ENCODE data around the gene TPRKB. TPM values are rescaled to one million over a fixed set of nuclear protein-coding genes. Genes with fewer than 3 reads are reported as not detected.
"Not testable (repeated sequence)": the region's sequence is repeated elsewhere in the genome, so short reads cannot be mapped to it uniquely, and the experiment has no call there.

TPRKB gene
- total RNA-seq, 6 donors from 2014 or later = 4.7 to 19.0 (median 13.4) TPM

GRCh38 chr2:73701968-73702665 lies 35.0 kb downstream of the TPRKB start:
- H3K27ac ChIP-seq = peak overlapping the region in 1 of 4 donors; percentile 30
- no peak for DNase-seq
- H3K4me1 ChIP-seq = peaks cover 5 to 24% (median 14%) of the 10 kb centered on the region in 4 donors
- no peaks in the 10 kb centered on the region for H3K27me3 ChIP-seq
- no peak for ATAC-seq (ENCODE audit: low FRiP score in 2 of 2)
- no peak overlapping the region for H3K4me3 ChIP-seq
- H3K9me3 ChIP-seq = no peaks in the 10 kb centered on the region
- H3K36me3 ChIP-seq = no peaks in the 10 kb centered on the region
- TF ChIP-seq EP300 (IDR thresholded peaks at IDR 0.05) = no peak
- TF ChIP-seq POLR2AphosphoS5 (IDR thresholded peaks at IDR 0.05) = no peak
- TF ChIP-seq CTCF (IDR thresholded peaks at IDR 0.05) = no peak
- TF ChIP-seq POLR2A (IDR thresholded peaks at IDR 0.05) = no peak
- 64 to 69% methylated on average over 2 to 8 of the region's 8 CpGs for WGBS, 2 donors

- not testable (repeated sequence) for H3K36me3 ChIP-seq; DNase-seq; H3K9me3 ChIP-seq; H3K27me3 ChIP-seq; ATAC-seq (ENCODE audit: low FRiP score in 2 of 2); H3K27ac ChIP-seq; H3K4me3 ChIP-seq
- 46 to 93% methylated on average over 1 to 3 of the region's 3 CpGs for WGBS, 2 donors
- peaks cover 5 to 24% (median 14%) of the 10 kb centered on the region in 4 donors for H3K4me1 ChIP-seq
Measured at GRCh38 chr2:73701448-73701765, 35.7 kb downstream of the TPRKB start.

GRCh38 chr2:73700661-73701447 lies 36.3 kb downstream of the TPRKB start:
- WGBS, 2 donors = 51 to 56% methylated on average over 11 to 23 of the region's 23 CpGs
- no peaks in the 10 kb centered on the region for H3K27me3 ChIP-seq
- DNase-seq (peak in 1 of 2 donors; percentile 41), ATAC-seq (ENCODE audit: low FRiP score in 2 of 2) (peak in 1 of 2 donors; percentile 6)
- H3K36me3 ChIP-seq = no peaks in the 10 kb centered on the region
- H3K9me3 ChIP-seq = no peaks in the 10 kb centered on the region
- TF ChIP-seq POLR2A (IDR thresholded peaks at IDR 0.05) (no peak), CTCF (IDR thresholded peaks at IDR 0.05) (no peak), POLR2AphosphoS5 (IDR thresholded peaks at IDR 0.05) (no peak), EP300 (IDR thresholded peaks at IDR 0.05) (no peak)
- H3K27ac ChIP-seq = peak overlapping the region in 1 of 4 donors; percentile 35
- H3K4me1 ChIP-seq = peaks cover 5 to 24% (median 14%) of the 10 kb centered on the region in 4 donors
- no peak overlapping the region for H3K4me3 ChIP-seq

- peak in 1 of 2 donors; percentile 44 for ATAC-seq (ENCODE audit: low FRiP score in 2 of 2)
- no peak for DNase-seq
- H3K4me3 ChIP-seq = no peak overlapping the region
- H3K27me3 ChIP-seq = no peaks in the 10 kb centered on the region
- TF ChIP-seq CTCF (IDR thresholded peaks at IDR 0.05) = no peak
- no peak for TF ChIP-seq EP300 (IDR thresholded peaks at IDR 0.05)
- TF ChIP-seq POLR2AphosphoS5 (IDR thresholded peaks at IDR 0.05) = no peak
- TF ChIP-seq POLR2A (IDR thresholded peaks at IDR 0.05) = no peak
- no peaks in the 10 kb centered on the region for H3K9me3 ChIP-seq
- H3K27ac ChIP-seq = no peak overlapping the region
- H3K4me1 ChIP-seq = peaks cover 5 to 24% (median 14%) of the 10 kb centered on the region in 4 donors
- 54 to 61% methylated on average over 5 of the region's 5 CpGs for WGBS, 2 donors
- no peaks in the 10 kb centered on the region for H3K36me3 ChIP-seq
Measured at GRCh38 chr2:73700131-73700611, 37.0 kb downstream of the TPRKB start.

- H3K4me3 ChIP-seq = no peak overlapping the region
- H3K9me3 ChIP-seq = no peaks in the 10 kb centered on the region
- H3K4me1 ChIP-seq = peaks cover 5 to 24% (median 14%) of the 10 kb centered on the region in 4 donors
- no peak for ATAC-seq (ENCODE audit: low FRiP score in 2 of 2)
- no peak for TF ChIP-seq POLR2AphosphoS5 (IDR thresholded peaks at IDR 0.05)
- TF ChIP-seq POLR2A (IDR thresholded peaks at IDR 0.05) = no peak
- WGBS, 2 donors = 87 to 97% methylated on average over 3 of the region's 3 CpGs
- no peaks in the 10 kb centered on the region for H3K27me3 ChIP-seq
- no peaks in the 10 kb centered on the region for H3K36me3 ChIP-seq
- H3K27ac ChIP-seq = no peak overlapping the region
- no peak for DNase-seq
Measured at GRCh38 chr2:73699437-73699836, 37.7 kb downstream of the TPRKB start.
